Stimulated activated CD8-positive, alpha-beta memory T cell treated with anti-CD3 and anti-CD28 coated beads, Interleukin-4, amount 100 ng/mL, for 4 hours (primary cell): ENCODE results near the gene CLDN34.

Source experiments
- DNase-seq, 2 donors: peaks; one replicate each; pipeline ENCODE4 v3.0.0-alpha.2; 2020; ENCODE audit warnings: low read depth in 2 of 2, low spot score in 1 of 2

The CLDN34 gene, protein sequence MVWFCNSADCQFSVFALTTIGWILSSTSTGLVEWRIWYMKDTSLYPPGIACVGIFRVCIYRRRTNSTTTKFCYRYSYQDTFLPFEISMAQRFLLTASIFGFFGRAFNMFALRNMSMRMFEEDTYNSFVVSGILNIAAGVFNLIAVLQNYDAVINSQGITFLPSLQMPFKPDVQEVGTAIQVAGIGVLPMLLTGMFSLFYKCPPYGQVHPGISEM

DNA sequence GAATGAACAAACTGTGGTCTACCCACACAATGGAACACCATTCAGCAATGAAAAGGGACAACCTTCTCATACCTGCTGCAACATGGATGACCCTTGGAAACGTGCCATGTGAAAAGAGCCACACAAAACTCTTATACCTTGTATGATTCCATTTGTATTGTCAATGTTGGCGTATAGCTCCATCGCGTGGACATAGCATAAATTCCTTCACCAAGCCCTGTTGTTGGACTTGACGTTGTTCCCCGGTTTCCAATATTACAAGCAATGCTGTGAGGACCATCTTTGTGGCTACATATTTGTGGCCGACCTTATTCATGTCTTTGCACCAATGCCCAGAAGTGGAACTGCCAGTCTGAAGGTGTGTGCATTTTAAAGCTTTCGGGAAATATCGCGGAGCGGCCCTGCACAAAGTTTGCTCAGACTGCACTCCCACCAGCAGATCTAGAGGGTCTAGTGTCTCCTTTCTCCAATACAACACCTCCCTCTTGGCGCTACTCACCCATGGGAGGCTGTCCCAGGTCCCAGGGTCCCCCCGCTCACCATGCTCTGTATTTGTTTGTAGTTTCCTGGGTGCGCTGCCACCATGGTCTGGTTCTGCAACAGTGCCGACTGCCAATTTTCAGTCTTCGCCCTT, at the start of gene CLDN34:
Gene CLDN34 (plus strand): TSS at position 584 of the 634 bp plus-strand sequence. CDS start 0 bp downstream, at position 584.
- DNase-seq = no peak

DNA sequence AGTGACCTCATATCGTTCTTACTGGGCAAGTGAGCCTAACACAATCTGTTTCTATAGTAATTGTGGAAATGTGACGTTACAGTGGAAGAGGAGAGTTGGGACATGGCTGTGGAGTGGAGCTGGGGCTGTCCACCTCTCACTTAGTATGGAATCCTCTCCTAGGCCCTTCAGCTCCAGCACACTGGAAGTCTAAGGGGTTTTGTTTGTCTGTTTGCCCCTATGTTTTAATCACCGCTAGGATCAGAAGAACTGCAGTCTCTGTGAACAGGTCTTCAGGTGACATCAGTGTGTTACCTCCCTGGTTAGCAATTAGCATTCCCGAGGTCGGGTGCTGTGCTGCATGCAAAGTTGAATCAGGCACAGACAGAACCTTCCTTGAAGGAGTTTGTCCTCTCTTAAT, 49.3 kb upstream of the CLDN34 start:
- no peak for DNase-seq

DNA sequence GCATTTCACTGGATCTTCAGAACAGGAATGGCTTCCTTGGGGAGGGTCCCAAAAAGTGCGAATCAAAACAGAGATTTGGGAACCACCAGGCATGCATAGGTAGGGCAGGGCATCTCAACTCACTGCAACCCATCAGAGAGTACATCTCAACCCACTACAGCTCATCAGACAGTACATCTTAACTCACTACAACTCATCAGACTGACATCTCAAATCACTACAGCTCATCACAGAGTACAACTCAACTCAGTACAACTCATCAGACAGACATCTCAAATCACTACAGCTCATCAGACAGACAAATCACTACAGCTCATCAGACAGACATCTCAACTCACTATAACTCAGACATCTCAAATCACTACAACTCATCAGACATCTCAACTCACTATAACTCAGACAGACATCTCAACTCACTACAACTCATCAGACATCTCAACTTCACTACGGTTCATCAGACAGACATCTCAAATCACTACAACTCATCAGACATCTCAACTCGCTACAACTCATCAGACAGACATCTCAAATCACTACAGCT, 47.5 kb upstream of the CLDN34 start:
- DNase-seq = no peak

DNA sequence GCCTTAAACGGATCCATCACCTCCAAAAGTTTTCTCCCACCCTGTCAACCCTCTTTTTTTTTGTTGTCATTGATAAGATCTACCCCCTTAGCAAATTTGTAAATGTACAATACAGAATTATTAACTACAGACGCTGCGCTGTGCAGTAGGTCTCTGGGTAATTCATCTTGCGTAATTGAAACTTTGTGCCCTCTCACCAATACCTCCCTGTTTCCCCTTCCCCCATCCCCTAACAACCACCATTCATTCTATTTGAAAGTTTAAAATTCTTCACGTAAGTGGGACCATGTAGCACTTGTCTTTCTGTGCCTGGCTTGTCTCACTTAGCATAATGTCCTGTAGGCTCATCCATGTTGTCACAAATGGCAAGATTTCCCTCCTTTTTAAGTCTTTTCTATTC, 45.8 kb upstream of the CLDN34 start:
- no peak for DNase-seq

DNA sequence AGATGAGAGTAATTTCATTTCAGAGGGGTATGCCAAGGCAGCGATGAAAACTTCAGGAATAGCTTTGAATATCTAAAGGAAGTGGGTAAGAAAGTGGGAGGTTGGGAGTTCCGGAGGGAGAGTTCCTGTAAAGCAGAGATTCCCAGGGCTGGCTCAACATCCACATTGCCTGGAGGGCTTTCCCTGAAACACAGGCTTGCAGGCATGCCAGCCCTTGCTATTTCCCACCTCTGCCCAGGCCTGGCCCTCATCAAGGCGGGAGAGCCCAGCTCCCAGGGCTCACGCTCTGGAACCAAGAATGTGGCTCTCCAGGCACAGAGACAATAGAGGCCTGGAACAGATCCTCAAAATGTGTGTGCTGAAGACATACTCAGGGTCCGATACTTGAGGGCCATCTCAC, 43.8 kb upstream of the CLDN34 start:
- no peak for DNase-seq

DNA sequence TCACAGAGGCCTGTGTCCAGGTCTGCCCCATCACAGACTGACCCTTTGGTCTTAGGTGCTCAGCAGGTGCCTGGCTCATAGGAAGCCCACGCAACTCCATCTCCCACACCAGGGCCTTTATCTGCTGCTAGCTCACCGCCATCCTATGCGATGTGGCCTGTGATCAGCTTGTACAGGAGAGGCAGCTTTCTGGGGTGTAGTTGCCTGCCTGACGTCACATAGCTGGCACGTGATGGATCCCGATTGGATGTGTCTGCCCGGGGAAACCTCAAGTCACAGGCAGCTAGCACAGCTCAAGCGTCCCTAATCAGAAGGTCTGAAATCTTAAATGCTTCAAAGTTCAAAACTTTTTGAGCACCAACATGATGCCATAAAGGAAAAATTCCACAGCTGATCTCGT, 41.2 kb upstream of the CLDN34 start:
- no peak for DNase-seq

DNA sequence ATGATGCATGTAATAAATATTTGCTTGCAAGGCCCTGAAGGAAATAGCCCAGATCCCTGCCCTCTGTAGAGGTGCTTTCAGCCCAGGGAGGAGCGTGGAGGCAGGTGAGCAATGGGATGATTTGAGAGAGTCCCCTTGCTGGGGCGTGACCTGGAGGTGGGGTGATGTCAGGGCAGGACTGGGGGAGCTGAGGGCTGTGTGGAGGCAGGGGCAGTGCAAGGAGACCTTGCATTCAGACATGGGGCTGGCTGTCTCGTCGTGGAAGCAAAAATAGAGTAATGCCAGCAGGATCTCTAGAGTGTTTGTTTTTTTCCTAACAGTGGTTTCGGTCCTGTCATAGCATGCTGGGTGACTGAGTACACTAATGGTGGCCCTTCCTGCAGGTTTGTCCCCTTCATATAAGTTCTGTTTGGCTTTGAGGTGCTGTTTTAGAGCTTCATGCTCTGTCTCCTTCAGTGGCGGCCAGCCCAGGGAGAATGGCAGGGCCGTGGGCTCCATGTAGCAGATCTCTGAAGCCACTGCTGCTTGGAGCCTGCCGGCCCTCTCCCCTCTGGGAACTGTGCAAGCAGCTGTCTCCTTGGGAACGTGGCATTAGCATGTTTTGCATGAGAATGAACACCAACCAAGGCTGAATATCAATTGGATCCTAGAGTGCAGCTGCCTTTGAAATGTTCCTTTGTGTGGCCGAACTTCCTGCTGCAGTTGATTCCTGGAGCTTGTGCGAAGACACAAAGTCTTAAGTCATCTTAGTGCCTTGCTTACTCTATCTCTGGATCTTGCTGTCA, 39.3 kb upstream of the CLDN34 start:
- DNase-seq = no peak

DNA sequence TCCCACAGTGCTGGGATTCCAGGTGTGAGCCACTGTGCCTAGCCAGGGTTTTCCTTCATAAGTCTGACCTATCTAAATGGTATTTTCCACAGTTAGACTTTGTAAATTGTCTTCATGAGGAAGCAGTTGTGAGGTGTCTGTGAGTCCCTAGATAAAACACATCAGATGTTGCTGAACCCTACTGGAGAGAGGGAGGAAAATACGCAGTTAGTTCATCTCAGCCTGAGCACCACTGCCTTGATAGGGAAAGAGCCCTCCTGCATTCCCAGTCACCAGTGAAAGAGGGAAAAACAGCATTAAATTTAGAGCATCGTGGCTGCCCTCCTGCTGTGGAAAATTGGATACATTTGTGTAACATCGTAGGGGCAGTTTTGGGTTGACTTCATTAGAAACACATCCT, 31.7 kb upstream of the CLDN34 start:
- no peak for DNase-seq

DNA sequence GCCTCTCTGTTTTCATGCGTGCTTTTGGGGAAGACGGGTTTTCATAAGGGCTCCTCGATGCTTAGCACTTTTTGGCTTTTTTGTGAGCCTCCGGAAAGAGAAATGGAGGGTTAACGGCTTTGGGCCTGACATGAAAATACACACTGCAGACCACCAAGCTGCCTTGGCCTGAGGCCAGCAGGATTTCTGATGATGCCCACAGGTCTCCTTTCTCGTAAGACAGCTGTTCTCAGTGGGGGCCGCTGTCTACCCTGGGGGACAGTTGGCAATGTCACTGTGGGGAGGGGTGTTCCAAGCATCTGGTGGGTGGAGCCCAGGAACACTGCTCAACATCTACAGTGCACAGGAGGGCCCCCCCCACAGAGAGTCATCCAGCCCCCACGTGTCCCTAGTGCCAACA, 29.4 kb upstream of the CLDN34 start:
- no peak for DNase-seq

DNA sequence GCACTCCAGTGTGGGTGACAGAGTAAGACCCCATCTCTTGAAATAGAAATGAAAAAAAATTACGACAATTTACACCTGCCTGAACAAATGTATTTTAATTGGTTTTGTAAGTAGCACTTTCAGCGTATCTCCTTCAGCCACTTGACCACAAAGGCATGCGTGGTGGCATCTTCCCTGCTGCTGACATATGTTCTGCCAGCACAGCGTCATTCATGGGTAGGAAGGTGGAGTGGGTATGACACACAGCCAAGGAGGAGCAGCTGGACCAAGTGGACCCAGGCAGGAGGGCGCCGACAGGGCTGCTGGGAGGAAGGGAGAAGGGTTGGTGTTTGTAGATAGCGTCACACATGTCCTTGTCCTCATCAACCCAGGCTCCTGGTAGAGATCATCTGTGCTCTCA, 28.6 kb upstream of the CLDN34 start:
- no peak for DNase-seq

DNA sequence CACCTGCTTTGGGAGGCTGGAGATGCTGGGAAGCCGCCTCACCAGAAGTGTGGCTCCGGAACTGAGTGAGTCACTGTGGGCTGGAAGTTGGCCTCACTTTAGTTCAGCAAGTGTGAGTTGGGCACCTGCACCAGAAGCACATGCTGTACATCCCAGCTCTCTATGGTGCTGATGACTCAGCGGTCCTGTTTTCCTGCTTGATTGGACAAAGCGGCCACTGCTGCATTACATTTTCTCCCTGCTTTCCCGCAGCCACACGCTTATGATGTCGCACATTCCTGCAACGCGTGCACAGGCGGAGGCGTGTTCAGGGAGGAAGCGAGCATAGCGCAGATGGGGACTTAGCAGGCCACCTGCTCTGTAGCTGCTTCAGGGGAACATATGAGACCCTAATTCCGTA, 26.7 kb upstream of the CLDN34 start:
- no peak for DNase-seq

DNA sequence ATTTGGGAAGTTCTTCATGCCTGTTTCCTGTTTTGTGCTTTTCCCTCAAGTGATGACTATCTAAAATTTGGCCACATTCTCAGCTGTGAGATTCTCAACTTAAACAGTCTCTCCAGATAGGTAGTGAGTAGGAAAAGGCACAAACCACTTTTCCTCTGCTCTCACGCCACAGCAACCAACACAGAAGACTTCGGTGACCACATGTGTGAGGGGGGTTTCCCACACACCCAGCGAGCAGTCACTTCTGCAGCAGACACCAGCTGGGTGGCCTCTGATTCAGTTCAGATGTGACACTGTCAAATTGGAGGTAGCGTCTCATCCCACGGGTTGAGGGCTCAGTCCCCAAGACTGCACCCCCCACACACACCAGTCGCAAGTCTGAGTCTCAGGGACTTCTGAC, 25.1 kb upstream of the CLDN34 start:
- peak; percentile 9 to 38 for DNase-seq

DNA sequence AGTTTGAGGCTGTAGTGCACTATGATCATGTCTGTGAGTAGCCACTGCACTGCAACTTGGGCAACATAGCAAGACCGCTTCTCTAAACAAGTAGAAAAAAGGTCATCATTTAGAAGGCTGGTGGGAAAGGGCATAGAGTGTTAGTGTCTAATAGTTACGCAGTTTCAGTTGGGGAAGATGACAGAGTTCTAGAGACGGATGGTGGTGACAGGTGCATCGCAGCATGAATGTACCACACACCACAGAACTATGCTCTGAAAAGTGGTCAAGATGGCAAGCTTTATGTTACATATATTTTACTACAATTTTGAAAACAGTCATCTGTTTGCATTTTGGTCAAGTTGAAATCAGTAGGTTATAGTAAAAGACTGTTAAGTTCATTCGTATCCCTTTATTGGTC, 23.7 kb upstream of the CLDN34 start:
- DNase-seq = no peak

DNA sequence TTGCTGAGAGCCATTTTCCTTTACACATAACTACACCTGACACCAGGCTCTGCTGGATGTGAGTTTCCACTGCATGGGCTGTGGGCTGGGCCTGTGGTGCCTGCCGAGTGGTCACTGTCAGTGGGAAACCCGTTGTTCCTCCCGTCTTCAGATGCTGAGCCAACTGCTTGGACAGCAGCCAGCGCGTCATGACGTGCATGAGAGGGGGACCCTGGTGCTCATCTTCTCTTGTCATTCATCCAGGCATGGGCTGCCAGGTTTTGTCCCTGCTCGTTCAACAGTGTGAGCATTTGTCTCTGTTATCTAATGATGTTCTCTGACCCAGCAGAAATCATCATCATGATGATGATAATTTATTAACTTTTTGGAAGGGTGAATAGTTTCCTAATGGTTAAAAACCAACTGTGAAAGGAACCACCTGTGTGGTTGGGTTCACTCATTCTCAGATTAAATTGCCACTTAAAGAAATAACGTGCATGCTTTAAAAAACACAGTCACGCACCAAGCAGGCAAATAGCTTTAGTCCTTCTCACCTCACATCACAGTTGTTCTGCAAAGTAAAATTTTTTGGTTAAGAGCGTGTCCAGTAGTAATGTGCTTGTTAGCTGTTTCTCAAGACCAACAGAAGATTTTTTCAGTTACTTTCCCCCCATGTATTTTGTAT, 19.9 kb upstream of the CLDN34 start:
- DNase-seq = no peak

DNA sequence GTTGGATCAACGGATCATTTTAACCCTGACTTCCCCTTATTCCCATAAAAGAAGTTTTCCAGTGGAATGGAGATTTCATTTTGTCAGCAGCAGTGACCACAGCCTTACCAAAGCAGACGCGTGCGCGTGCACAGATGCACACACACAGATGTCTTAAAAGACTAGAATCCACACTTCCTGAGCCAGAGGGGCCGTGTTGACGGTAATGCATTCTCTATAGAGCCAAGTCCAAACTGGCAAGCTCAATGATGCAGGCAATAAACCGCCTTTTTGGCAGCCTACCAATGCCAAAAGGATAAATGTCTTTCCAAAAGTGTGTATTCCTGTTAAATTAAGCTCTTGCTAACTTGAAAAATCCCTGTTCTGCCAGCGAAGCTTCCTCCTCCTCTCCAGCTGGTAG, 18.8 kb upstream of the CLDN34 start:
- DNase-seq = no peak

DNA sequence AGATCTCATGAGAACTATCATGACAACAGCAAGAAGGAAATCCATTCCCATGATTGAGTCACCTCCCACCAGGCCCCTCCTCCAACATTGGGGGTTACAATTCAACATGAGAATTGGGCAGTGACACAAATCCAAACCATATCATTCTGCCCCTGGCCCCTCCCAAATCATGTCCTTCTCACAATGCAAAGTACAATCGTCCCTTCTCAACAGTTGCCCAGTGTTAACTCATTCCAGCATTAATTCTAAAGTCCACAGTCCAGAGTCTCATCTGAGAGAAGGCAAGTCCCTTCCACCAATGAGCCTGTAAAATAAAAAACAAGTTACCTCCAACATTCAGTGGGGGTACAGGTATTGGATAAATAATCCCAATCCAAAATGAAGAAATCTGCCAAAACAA, 14.9 kb upstream of the CLDN34 start:
- DNase-seq = no peak

DNA sequence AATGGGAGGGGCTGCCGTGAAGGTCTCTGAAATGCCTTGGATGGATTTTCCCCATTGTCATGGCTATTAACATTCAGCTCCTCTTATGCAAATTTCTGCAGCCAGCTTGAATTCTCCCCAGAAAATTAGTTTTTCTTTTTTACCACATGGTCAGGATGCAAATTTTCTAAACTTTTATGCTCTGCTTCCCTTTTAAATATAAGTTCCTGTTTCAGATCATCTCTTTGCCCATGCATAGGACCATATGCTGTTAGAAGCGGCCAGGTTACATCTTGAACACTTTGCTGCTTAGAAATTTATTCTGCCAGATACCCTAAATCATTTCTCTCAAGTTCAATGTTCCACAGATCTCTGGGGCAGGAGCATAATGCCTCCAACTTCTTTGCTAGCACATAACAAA, 13.8 kb upstream of the CLDN34 start:
- DNase-seq = no peak

DNA sequence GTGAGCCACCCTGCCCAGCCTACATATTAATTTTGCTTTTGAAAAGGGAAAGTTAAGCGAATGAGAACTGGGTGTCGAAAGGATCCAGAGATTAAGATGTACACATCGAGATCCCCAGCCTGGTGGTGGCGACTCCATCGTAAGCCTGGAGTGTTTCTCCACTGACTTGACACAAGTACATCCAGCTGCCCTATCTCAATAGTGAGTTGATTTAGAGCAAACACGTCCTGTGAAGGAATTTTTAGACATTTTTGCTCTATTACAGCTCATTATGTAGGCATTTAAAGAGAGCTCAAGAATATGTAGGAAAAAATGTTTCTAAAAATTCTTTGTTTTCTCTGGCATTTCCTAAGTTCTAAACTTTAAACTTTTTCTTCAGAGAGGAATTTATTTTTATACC, 11.7 kb upstream of the CLDN34 start:
- no peak for DNase-seq

DNA sequence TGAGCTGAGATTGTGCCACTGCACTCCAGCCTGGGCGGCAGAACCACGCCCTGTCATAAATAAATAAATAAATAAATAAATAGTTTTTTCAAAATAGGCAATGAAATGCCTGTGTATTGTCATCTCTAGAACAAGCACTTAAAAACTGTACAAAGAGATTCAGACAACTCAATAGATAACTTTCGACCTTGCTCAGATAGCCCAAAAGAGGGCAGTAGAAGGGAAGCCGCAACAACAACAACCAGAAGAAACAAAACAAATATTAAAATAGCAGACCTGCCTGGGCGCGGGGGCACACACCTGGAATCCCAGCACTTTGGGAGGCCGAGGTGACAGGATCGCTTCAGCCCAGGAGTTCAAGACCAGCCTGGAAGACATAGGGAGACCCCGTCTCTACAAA, 9.4 kb upstream of the CLDN34 start:
- DNase-seq = no peak

DNA sequence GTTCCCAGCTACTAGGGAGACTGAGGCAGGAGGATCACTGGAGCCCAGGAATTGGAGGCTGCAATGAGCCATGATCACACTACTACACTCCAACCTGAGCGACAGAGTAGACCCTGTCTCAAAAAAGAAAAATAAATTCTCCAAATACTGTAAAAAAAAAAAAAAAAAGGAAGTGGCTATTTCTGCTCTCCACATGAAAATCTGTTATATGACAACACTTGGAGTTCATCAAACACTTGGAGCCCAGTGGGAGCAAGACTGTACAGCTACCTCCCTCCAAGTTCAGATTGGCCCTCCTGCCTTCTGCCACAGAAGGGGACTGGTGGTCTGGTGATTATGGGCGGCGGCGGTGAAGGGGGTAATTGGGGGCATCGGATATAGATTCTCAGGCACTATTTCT, 9.0 kb upstream of the CLDN34 start:
- DNase-seq = no peak

DNA sequence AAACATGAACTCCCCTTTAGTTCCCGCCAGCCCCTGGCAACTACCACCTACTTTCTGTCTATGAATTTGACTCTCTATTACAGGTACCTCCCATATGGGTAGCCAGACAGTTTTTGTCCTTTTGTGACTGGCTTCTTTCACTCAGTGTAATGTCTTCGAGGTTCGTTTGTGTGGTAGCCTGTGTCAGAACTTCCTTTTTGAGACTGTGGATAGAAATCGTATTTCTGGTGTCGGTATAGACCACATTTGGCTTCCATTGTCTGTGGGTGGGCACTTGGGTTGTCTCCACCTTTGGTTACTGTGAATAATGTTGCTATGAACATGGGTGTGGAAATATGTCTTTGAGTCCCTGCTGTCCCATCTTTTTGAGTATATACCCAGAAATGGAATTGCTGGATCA, 5.4 kb upstream of the CLDN34 start:
- no peak for DNase-seq

DNA sequence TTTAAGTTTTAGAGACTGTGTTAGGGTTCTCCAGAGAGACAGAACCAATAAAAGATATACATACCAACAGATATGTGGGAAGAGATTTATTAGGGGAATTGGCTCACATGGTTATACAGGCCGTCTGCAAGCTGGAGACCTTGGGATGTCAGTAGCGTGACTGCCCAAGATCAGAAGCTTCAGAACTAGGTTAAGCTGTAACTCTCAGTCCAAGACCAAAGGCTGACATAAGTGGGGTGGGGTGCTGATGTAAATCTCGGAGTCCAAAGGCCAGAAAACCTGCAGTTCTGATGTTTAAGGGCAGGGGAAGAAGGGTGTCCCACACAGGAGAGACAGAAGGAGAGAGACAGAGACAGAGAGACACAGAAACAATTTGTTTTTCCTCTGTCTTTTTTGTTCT, 10.5 kb downstream of the CLDN34 start:
- DNase-seq = no peak
